Putamen (tissue), 1 donor: ENCODE results near the gene ACOT7.

Source experiments
- DNase-seq: peaks from one replicate; pipeline ENCODE4 v3.0.0-alpha.2; 2016; ENCODE audit warnings: low spot score

Gene ACOT7

DNA sequence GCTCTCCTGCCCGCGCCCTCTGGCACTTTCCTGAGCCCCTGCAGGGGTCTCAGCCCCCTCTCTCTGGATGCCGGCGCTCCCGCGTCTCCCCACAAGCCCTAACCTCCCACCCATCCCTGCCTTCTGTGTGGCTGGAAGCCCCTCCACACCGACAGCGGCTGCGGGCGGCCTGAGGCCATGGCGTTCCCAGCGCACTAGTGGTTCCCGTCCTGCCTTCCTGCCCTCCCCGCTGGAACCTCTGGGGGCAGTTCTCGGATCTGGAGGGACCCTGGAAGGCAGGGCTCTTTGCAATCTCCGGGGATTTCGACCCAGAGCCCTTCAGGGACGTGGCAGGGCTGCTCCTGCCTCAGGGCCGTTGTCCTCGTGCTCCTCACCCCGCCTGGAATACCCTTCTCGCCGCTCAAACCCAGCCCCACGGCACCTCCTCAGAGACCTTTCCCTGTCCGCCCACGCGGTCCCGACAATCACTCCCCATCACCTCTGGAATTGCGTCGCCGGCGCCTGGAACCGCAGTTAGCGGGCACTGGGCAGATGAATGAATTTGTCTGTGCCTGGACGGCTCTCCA lies 30.5 kb upstream of the ACOT7 start:
- DNase-seq: no peak

DNA sequence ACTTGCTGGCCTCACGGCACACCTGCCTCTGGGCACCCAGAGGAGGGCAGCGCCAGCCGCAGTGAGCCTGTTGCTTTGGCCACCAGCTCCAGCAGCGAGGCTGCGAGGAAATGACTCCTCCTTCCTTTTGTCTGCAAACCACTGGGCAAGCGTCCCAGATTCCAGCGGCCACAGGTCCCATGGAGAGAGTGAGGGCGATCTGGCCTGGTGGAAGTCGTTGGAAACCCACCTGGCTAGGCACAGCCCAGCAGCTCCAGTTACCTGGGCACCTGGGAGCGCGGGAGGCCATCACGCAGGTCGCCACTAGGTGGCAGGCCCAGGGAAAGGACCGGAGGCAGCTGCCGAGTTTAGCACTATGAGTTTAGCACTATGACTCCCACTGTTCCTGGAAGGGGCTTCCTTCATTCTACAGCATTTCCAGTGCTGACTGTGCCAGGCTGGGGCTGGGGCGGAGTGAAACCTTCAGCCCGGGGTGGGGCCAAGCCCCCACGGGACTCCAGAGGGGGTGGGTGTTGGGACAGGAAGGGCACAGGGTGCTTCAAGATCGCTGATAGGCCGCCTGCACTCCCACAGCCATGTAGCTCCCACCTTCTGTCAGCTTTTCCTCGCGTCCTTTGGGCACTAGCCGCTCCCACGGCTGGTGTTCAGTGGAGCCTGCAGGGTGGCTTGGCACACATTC lies 29.9 kb upstream of the ACOT7 start:
- no peak for DNase-seq

DNA sequence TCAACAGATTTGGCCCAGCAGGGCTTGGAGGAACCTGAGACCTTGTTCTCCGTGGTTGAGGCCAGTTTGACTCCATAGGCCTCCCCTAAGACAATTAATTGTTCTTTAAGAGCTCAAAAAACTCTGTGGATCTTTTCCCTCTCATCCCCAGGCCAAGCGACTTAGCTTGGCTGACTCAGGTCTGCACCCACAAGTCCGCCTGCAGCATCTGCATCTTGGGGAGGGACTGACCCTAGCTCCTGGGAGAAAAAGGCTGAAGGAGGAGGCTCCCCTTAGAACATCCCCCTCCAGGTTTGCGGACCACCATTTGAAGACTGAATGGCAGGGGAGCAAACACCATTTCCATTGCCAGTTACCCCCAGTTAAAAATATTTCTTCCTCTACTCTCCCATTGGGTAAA lies 27.7 kb upstream of the ACOT7 start:
- no peak for DNase-seq

DNA sequence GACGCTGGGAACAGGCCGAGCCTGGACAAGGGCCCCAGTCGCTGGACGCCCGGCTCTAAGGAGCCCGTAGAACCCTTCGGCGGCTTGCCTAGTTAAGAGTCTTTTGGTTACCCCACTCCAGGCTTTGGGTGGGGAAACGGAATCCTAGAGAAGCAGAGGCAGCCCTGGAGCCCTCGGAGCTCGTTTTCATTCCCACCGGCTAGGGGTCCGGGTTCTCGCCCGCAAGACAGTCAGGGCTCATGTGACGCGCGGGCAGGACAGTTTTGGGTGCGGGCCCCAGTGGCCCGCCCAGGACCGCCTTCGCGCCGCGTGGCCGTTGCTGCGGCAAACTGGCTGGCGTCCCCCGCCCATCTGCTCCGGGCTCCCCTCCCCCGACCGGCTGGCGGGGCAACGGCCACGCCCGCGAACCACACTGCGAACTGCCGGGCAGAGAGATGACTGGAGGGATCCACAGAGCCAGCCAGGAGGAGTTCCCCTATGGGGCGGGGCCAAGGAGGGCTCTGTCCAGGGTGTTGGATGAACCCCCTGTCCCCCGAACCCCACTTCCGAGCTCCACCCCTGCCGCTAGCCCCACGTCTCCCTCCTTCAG lies 27.0 kb upstream of the ACOT7 start:
- no peak for DNase-seq

DNA sequence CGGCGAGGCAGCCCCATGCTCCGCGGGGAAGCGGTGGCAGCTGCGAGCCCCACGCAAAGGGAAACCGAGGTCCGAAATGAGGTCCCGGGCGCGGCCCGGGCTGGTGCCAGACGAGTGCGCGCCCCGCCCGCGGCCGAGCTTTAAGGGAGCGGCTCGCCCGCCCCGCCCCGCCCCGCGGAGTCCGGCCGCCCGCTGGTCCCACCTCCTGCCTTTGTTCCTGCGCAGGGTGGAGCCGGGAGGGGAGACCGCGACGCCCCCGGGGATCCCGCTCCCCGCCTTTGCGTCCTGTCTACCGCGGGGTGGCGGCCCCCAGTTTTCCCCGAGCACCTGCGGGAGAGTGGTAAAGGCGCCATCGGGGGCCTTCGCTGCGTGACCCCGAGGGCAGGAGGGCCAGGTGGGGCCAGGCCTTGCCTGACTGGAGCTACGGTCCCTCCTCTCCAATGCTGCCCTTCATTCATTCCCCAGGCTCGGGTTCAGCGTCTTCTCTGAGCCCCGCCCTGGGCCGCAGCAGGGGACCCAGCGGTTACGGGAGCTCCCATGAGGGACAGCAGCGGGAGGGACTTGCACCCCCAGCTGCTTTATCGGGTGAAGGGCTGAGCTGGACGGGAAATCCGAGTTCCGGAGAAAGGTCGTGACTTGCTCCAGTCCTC lies 26.4 kb upstream of the ACOT7 start, which contains the start of gene HES2:
HES2 (minus strand) TSS at position 116 of the 650 bp plus-strand sequence; CDS start at position 17, 99 bp downstream.
- no peak for DNase-seq

DNA sequence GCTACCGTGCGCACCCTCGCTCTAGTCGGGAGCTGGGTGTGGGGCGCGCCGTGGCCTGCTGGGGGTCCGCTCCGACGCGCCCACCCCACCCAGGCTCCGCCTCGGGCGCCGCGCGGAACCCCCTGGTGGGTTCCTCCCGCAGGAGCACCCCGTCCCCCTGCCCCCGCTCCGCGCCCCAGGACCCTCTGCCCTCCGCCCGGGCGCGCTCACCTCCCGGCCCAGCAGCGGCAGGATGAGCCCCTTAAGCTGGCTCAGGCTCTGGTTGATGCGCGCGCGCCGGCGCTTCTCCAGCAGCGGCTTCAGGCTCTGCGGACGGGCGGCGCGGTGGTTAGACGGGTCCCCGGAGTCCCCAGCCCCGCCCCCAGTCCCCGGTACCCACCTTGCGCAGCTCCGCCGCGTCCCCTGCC lies 25.8 kb upstream of the ACOT7 start:
- DNase-seq: no peak

DNA sequence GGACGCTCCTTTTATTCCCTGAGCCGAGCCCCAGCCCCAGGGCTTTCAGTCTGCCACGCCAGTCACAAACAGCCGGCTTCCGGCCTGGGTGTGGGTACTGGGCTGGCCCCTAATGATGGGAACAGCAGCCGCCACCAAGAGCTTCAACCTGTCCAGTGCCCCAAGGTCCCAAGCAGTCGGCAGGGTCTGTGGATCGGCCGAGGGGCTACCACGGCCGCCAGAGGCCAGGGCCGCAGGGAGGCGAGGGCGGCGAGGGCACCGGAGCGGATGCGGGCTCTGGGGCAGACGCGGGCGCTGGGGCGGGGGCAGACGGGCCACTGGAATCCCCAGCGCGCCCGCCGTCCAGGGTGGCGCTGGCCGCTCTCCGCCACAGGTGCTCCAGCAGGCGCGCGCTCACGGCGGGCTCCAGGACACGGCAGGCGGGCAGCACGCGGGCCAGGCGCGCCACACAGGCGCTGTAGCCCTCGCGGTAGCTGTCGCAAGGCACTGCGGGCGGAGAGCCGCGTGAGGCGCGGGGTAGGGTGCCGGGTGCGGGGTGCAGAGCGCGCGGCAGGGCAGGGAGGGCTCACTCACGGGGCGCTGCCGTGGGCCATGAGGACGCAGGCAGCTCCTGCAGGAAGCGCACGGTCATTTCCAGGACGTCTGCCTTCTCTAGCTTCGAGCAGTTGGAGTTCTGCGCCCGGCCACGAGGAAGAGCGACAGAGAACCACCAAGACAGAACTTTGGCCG lies 25.3 kb upstream of the ACOT7 start:
- no peak for DNase-seq

DNA sequence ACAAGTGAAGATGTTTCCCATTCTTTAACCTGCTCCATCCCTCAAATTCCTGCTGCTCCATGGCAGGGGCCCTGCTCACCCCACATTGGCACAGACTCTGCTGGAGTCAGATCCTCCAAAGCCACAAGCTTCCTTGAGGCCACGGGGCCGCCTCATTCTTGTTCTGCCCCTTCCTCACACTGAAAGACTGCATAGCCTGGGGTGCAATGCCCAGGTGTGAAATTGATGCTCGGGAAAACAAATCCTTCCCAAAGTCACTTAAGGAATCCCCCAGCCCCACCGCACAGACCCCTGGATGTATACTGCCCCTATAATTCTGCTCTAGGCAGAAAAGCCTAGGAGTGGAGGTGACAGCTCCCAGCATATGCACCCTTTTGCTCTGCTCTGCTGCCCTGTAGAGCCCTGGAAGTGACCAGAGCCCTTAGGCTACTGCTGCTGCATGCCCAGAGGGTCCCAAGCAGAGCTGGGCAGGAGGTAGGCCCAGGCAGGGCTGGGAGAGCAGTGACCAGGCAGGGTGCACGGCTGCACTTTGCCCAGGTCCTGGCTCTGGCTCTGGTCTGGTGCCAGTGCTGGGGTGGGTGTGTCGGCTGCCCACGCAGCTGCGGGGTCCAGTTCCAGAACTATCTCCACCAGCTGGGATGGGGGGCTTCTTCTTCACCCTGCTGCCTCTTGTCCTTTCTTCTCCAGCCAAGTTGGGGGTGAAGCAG lies 24.5 kb upstream of the ACOT7 start:
- no peak for DNase-seq

DNA sequence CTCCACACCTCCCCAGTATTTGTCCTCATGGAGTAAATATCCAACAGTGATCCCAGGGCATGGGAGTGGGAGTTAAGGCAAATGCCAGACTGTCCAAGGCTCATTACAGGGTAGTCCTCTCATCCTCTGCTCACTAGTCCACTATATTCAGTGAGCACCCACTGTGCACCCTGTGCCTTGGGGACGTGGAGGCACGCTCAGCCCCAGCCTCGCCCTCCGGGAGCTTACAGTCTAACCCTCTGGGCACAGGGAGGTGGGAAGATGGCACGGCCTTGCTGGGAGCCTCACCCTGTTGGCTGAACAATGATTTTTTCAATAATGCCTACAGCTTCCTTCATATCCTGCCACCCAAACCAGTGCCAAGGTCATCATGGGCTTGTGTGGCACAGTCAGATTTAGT lies 23.3 kb upstream of the ACOT7 start:
- no peak for DNase-seq

DNA sequence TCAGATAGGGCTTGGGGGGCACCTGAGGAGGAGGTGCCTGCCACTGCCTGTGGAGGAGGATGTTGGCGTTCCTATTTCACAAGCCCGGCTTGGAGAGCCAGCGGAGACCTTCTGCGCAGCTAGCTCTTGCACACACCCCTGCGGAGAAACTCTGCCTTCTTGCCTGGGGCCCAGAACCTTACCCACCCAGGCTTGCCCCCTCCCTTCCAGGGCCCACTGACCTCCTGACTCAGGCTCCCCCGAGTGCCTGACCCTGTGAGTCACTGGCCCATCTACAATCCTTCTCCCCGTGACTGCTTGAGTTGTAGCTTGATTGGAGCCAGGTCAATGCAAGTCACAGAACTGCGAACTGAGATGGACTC lies 22.7 kb upstream of the ACOT7 start:
- DNase-seq: no peak

DNA sequence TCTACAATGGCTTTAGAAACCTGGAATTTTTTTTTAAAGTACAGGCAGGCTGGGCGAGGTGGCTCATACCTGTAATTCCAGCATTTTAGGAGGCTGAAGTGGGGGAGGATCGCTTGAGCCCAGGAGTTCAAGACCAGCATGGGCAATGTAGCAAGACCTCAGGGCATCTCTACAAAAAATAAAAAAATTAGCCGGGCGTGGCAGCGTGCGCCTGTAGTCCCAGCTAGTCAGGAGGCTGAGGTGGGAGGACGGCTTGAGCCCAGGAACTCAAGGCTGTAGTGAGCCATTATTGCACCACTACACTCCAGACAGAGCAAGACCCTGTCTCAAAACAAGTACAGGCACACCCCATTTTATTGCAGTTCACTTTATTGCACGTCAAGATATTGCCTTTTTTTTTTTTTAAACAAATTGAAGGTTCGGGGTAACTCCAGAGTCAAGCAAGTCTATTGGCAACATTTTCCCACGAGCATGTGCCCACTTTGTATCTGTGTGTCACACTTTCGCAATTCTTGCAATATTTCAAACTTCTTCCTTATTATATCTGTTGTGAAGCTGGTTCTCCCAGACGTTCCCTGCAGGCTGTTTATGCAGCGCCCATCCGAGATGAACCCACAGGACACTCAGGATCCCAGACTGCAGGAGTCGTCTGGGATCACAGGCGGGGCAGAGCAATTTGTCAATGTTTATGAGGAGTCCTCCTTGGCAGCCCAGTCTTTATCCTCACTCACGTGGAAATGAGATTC lies 21.5 kb upstream of the ACOT7 start:
- DNase-seq: no peak

DNA sequence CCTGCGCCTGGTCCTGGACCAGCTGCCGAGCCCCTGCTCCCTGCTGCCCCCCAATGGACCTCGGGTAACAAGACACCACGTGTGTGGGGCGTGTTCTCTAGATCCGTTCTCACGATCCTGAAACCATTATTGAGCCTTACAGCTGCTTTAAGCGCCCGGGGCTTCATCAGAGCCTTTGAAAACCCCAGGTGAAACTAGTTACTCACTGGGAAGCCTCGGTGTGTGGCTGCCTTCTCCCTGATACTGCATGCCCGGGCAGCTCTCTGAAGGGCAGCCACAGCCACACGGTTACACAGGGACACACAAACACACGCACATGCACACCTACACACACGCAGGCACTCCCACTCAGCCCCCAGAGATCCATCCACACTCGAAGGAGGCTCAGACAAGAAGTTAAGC lies 20.9 kb upstream of the ACOT7 start:
- DNase-seq: no peak

DNA sequence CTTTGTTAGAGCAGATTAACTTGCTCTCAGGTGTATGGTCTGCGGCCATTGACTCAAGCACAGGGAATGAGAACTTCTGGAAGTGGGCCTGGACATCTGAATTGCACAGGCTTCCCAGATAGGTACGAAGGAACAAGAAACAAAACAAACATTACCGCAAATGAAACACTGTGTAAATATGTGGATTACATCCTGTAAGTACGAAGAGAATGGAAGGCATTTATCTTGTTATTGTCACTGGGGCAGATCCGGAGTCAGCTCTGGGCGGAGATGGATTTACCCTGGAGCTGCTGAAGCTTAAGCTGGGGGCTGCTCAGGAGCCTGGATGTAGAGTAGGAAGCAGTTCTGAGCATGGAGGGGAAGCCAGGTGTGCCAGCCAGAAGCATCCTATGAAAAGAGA lies 19.3 kb upstream of the ACOT7 start:
- no peak for DNase-seq

DNA sequence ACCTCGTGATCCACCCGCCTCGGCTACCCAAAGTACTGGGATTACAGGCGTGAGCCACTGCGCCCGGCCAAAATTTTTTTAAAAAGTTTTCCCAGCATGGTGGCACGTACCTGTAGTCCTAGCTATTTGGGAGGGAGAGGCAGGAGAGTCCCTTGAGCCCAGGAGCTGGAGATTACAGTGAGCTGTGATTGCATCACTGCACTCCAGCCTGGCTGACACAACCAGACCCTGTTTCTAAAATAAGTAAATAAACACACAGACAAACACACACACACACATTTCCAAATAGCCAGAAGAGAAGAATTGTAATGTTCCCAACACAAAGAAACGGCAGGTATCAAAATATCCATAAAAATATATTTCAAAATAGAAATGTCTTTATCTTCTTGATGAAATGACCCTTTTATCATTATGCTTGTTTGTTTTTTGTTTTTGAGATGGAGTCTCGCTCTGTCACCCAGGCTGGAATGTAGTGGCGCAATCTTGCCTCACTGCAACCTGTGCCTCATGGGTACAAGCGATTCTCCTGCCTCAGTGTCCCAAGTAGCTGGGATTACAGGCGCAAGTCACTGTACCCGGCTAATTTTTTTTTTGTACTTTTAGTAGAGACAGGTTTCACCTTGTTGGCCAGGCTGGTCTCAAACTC lies 16.8 kb upstream of the ACOT7 start:
- DNase-seq: no peak

DNA sequence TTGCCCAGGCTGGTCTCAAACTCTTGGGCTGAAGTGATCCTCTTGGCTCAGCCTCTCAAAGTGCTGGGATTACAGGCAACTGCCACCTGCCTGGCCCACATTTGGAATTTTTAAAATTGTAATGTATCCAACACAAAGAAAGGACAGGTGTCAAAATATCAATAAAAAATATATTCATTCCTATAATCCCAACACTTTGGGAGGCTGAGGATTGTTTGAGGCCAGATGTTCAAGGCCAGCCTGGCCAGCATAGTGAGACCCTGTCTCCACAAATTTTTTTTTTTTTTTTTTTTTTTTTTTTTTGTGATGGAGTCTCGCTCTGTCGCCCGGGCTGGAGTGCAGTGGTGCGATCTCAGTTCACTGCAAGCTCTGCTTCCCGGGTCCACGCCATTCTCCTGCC lies 16.2 kb upstream of the ACOT7 start:
- no peak for DNase-seq

DNA sequence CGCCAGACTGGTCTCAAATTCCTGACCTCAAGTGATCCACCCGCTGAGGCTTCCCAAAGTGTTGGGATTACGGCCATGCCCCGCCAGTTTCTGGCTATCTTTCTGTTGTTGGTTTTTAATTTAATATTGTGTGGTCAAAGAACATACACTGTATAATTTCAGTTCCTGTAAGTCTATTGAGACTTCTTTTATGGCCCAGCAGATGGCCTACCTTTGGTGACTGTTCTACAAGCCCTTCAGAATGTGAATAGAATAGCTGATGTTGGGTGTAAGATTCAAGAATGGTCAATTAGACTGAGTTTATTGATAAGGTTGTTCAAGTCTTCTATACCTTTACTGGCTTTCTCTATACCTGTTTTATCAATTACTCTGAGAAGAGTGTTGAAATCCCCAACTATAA lies 15.5 kb upstream of the ACOT7 start:
- no peak for DNase-seq

DNA sequence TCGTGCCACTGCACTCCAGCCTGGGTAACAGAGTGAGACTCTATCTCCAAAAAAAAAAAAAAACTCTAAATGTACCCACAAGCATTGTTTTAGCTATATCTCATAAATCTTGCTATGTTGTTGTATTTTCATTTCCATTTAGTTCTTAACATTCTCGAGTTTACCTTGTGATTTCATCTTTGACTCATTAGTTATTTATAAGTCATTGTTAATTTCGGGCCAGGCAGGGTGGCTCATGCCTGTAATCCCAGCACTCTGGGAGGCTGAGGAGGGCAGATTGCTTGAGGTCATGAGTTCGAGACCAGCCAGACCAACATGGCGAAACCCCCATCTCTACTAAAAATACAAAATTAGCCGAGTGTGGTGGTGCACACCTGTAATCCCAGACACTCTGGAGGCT lies 14.5 kb upstream of the ACOT7 start:
- no peak for DNase-seq

DNA sequence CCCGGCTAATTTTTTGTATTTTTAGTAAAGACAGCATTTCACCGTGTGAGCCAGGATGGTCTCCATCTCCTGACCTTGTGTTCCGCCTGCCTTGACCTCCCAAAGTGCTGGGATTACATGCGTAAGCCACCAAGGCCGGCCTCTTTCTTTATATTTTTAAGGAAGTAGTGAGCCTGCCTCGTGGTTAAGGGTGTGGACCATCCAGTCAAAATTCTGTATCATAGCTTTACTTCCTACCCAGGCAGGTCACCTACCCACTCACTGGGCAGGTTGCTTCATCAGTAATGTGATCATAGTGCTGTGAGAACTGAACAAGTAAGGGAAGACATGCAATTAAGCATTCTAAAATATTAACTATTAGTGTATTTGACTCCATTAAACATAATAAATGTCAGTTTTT lies 8.1 kb upstream of the ACOT7 start:
- no peak for DNase-seq

DNA sequence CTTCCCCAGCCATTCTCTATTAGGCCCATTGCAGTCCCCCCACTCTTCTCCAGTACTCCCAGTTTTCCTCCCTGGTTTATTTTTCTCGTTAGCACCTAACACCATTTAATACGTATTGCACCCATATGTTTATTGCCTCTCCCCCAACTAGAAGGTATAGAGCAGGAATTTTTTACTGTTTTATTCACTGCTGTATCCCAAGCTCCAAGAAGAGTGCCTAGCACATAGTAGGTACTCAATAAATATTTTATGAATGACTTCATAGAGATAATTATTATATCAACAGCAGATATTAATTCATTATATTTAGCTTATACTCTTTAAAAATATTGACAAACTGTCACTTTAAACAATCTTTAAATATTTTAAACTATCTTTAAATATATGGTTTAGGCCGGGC lies 5.7 kb upstream of the ACOT7 start:
- no peak for DNase-seq

DNA sequence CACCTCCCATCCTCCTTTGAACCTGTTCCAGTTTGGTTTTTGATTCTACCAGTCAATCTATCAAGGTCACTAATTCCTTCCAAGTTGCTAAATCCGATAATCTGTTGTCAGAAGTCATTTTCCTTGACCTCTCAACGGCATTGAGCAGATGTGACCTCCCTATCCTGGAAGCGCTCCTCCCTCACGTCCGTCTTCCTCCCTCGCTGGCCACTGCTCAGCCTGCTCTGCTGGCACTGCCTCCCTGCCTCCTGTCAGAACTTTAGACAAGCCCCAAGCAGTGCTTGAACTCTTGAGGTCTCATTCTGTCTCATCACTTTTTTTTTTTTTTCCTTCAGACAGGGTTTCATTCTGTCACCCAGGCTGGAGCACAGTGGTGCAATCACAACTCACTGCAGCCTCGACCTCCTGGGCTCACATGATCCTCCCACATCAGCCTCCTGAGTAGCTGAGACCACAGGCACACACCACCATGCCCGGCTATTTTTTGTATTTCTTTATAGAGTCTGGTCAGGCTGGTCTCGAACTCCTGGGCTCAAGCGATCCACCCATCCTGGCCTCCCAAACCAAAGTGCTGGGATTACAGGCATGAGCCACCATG lies 4.4 kb upstream of the ACOT7 start:
- DNase-seq: no peak
